ENCODE measurements around the gene AWAT2. TPM values are rescaled to one million over a fixed set of nuclear protein-coding genes. Genes with fewer than 3 reads are reported as not detected.

AWAT2 gene
- total and polyA plus RNA-seq, 2 donors (not counting 1 experiment from before 2014, with no cell fraction given) = not detected

GRCh38 chrX:70092247-70092646 is 42.5 kb upstream of the AWAT2 start:
- no peak overlapping the region for H3K4me2 ChIP-seq (replicated peaks; ENCODE audit: low read depth, low read length, poor library complexity, severe bottlenecking)
- TF ChIP-seq EZH2 (IDR thresholded peaks at IDR 0.05; ENCODE audit: borderline replicate concordance, insufficient read depth, low read depth, low read length, poor library complexity, severe bottlenecking) = no peak
- TF ChIP-seq, protein P1, sequence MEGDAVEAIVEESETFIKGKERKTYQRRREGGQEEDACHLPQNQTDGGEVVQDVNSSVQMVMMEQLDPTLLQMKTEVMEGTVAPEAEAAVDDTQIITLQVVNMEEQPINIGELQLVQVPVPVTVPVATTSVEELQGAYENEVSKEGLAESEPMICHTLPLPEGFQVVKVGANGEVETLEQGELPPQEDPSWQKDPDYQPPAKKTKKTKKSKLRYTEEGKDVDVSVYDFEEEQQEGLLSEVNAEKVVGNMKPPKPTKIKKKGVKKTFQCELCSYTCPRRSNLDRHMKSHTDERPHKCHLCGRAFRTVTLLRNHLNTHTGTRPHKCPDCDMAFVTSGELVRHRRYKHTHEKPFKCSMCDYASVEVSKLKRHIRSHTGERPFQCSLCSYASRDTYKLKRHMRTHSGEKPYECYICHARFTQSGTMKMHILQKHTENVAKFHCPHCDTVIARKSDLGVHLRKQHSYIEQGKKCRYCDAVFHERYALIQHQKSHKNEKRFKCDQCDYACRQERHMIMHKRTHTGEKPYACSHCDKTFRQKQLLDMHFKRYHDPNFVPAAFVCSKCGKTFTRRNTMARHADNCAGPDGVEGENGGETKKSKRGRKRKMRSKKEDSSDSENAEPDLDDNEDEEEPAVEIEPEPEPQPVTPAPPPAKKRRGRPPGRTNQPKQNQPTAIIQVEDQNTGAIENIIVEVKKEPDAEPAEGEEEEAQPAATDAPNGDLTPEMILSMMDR (IDR thresholded peaks at IDR 0.05) = no peak
- Mint-ChIP-seq H3K27me3 (no peaks in the 10 kb centered on the region), H3K4me1 (no peaks in the 10 kb centered on the region), H3K27ac (no peak overlapping the region), H3K9me3 (ENCODE audit: insufficient read depth) (no peaks in the 10 kb centered on the region), H3K4me3 (no peak overlapping the region)
- H3K4me1 ChIP-seq (ENCODE audit: control insufficient read depth in 2 of 2, insufficient read depth in 2 of 2, low read length in 2 of 2) = no peaks in the 10 kb centered on the region
- no peaks in the 10 kb centered on the region for H4K20me1 ChIP-seq (ENCODE audit: control insufficient read depth, insufficient read depth, low read length, poor library complexity, severe bottlenecking)
- H3K79me2 ChIP-seq (ENCODE audit: control insufficient read depth, insufficient read depth, low read length) = no peaks in the 10 kb centered on the region
- WGBS (ENCODE audit: insufficient coverage) = 89% methylated on average over 1 of the region's 4 CpGs
- DNase-seq (no peak), ATAC-seq (ENCODE audit: low read depth) (no peak)
- ChIA-PET POLR2A (no interaction called here), CTCF (no interaction called here)
- H3K27me3 ChIP-seq (replicated peaks in 1 of 4; ENCODE audit: control extremely low read depth in 1 of 4, control insufficient read depth in 3 of 4, insufficient read depth in 4 of 4, low read length in 3 of 4) = no peaks in the 10 kb centered on the region
- H3K36me3 ChIP-seq (replicated peaks in 1 of 2; ENCODE audit: control extremely low read depth in 1 of 2, control insufficient read depth in 1 of 2, extremely low read depth in 1 of 2, insufficient read depth in 2 of 2, low read length in 1 of 2) = no peaks in the 10 kb centered on the region
- intact Hi-C loops (cut with micrococcal nuclease) = no loop called here
- H3K4me3 ChIP-seq (ENCODE audit: control extremely low read depth in 1 of 5, extremely low read depth in 1 of 5, insufficient read depth in 1 of 5, low read depth in 2 of 5, low read length in 4 of 5) = no peak overlapping the region
- H3K27ac ChIP-seq (ENCODE audit: low read length in 2 of 2) = no peak overlapping the region
- no peaks in the 10 kb centered on the region for H3K9me3 ChIP-seq (ENCODE audit: control extremely low read depth in 1 of 3, control insufficient read depth in 2 of 3, insufficient read depth in 1 of 3, low read length in 2 of 3)
- no peak overlapping the region for H3K9ac ChIP-seq (ENCODE audit: low read length)
- no peak overlapping the region for H2AFZ ChIP-seq (ENCODE audit: insufficient read depth, low read depth, low read length, poor library complexity, severe bottlenecking)

DNA sequence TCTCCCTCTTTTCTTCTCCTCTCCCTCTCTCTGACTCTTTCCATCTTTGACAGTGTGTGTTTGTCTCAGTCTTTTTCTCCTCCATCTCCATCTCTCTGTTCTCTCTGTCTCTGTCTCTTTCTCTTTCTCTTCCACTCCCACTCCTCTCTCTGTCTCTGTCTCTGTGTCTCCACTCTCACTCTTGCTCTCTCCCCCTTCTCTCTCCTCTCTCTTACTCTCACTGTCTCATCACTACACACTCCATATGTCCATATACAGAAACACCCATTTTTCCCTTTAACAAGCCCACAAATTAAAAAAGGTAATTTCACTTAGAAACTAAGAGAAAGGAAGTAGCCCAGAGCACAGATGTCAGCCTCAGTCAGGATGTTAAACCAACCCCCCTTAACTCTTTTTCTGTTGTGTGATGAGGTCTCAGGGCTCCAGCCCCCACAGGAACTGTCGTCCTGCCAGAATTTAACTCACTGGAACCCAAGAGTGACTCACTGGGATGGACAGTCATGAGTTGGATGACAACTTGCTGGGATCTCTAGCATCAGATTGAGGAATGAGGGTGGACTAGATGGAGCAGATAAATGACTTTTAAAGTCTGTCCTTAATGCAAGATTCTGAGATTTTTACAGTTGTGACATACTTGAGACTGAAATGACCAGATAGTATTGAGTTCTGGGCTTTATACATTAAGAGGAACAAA is 40.0 kb upstream of the AWAT2 start:
- ATAC-seq (ENCODE audit: low read depth) (no peak), DNase-seq (no peak)
- Mint-ChIP-seq H3K4me1 (no peaks in the 10 kb centered on the region), H3K9me3 (ENCODE audit: insufficient read depth) (no peaks in the 10 kb centered on the region), H3K4me3 (no peak overlapping the region), H3K27ac (no peak overlapping the region), H3K27me3 (no peaks in the 10 kb centered on the region)
- no CpG with 5 or more reads among the region's 1 CpG for WGBS (ENCODE audit: insufficient coverage)
- H2AFZ ChIP-seq (ENCODE audit: insufficient read depth, low read depth, low read length, poor library complexity, severe bottlenecking) = no peak overlapping the region
- no peaks in the 10 kb centered on the region for H3K9me3 ChIP-seq (ENCODE audit: control extremely low read depth in 1 of 3, control insufficient read depth in 2 of 3, insufficient read depth in 1 of 3, low read length in 2 of 3)
- no peak overlapping the region for H3K4me2 ChIP-seq (replicated peaks; ENCODE audit: low read depth, low read length, poor library complexity, severe bottlenecking)
- POLR2A ChIA-PET = no interaction called here
- H3K4me1 ChIP-seq (ENCODE audit: control insufficient read depth in 2 of 2, insufficient read depth in 2 of 2, low read length in 2 of 2) = no peaks in the 10 kb centered on the region
- no peaks in the 10 kb centered on the region for H3K36me3 ChIP-seq (replicated peaks in 1 of 2; ENCODE audit: control extremely low read depth in 1 of 2, control insufficient read depth in 1 of 2, extremely low read depth in 1 of 2, insufficient read depth in 2 of 2, low read length in 1 of 2)
- H3K27ac ChIP-seq (ENCODE audit: low read length in 2 of 2) = no peak overlapping the region
- H3K79me2 ChIP-seq (ENCODE audit: control insufficient read depth, insufficient read depth, low read length) = no peaks in the 10 kb centered on the region
- H3K4me3 ChIP-seq (ENCODE audit: control extremely low read depth in 1 of 5, extremely low read depth in 1 of 5, insufficient read depth in 1 of 5, low read depth in 2 of 5, low read length in 4 of 5) = no peak overlapping the region
- H3K27me3 ChIP-seq (replicated peaks in 1 of 4; ENCODE audit: control extremely low read depth in 1 of 4, control insufficient read depth in 3 of 4, insufficient read depth in 4 of 4, low read length in 3 of 4) = no peaks in the 10 kb centered on the region
- no peak overlapping the region for H3K9ac ChIP-seq (ENCODE audit: low read length)
- H4K20me1 ChIP-seq (ENCODE audit: control insufficient read depth, insufficient read depth, low read length, poor library complexity, severe bottlenecking) = no peaks in the 10 kb centered on the region
- intact Hi-C loops (cut with micrococcal nuclease) = no loop called here
- TF ChIP-seq EZH2 (IDR thresholded peaks at IDR 0.05; ENCODE audit: borderline replicate concordance, insufficient read depth, low read depth, low read length, poor library complexity, severe bottlenecking) = no peak
- TF ChIP-seq, protein P1 (IDR thresholded peaks at IDR 0.05) = no peak
- CTCF ChIA-PET = no interaction called here
